ENCODE measurements around the gene CDH22.

The CDH22 gene

DNA sequence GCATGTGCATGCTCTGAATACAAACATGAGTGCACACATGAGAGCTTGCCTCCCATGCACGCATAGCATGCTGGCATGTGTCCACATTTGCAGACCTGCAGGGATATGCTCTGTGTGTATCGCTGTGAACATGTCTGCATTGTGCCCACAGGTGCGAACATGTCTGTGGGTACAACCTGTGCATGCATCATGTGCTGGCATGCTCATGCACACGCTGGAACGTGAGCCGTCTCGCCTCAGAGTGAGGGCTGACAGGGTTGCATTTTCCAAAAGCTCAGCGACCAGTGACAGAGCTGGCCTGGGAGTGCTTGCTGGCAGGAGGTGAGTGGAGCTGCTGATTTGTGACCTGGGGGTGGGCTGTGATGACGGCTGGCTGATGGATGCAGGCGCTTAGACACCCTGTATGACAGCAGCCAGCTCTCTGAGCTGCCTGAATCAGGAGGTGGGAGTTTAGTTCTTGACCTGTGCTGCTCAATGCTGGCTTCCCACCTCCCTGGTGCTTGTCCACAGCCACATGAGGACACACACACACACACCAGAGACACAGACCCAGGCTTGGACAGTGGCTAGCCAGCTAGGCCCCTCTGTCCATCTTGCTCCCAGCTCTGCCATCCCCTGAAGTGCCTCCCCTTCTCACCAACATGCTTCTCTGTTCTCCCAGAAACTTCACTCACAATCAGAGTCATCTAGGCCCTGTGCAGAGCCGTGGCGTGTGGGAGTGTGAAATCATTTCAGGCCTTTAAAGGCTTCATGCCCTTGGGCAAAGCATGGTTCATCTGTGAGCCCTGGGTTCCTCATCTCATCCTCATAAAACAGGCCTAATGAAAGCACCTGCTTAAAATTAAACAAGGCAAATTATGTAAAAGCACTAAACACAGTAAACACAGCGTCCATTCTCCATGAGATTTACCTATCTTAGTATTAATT, 138.8 kb downstream of the CDH22 start:
- no peak for TF ChIP-seq CEBPB (IDR thresholded peaks at IDR 0.05)
- TF ChIP-seq NFIC (IDR thresholded peaks at IDR 0.05): no peak
- no peak for TF ChIP-seq RAD21 (IDR thresholded peaks at IDR 0.05; ENCODE audit: low read depth)
- TF ChIP-seq, protein P1, sequence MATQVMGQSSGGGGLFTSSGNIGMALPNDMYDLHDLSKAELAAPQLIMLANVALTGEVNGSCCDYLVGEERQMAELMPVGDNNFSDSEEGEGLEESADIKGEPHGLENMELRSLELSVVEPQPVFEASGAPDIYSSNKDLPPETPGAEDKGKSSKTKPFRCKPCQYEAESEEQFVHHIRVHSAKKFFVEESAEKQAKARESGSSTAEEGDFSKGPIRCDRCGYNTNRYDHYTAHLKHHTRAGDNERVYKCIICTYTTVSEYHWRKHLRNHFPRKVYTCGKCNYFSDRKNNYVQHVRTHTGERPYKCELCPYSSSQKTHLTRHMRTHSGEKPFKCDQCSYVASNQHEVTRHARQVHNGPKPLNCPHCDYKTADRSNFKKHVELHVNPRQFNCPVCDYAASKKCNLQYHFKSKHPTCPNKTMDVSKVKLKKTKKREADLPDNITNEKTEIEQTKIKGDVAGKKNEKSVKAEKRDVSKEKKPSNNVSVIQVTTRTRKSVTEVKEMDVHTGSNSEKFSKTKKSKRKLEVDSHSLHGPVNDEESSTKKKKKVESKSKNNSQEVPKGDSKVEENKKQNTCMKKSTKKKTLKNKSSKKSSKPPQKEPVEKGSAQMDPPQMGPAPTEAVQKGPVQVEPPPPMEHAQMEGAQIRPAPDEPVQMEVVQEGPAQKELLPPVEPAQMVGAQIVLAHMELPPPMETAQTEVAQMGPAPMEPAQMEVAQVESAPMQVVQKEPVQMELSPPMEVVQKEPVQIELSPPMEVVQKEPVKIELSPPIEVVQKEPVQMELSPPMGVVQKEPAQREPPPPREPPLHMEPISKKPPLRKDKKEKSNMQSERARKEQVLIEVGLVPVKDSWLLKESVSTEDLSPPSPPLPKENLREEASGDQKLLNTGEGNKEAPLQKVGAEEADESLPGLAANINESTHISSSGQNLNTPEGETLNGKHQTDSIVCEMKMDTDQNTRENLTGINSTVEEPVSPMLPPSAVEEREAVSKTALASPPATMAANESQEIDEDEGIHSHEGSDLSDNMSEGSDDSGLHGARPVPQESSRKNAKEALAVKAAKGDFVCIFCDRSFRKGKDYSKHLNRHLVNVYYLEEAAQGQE (IDR thresholded peaks at IDR 0.05; ENCODE audit: low read depth): no peak

DNA sequence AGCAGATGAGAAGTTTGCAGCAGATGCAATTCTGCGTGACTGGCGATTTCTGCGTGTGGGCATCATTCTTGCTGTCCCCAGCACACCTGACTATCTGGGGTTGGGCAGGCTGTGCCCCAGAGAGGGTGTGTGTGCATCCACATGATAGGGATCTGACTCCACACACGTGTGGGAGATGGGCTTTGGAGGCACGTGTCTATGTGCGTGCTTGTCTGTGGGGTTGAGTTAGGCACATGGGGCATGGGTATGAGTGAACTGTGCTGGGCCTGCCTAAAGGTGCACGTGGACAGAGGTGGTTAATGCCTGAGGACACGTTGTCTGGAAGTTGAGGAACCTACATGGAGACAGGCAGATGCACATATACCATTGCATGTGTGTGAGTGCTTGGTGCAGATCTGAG, 139.9 kb downstream of the CDH22 start:
- TF ChIP-seq ZBTB7A (IDR thresholded peaks at IDR 0.05; ENCODE audit: low read depth): no peak
- no peak for TF ChIP-seq EP300 (IDR thresholded peaks at IDR 0.05; ENCODE audit: borderline replicate concordance)
- no peak for TF ChIP-seq YY1 (IDR thresholded peaks at IDR 0.05; ENCODE audit: low read depth)
- no peak for TF ChIP-seq TAF1 (IDR thresholded peaks at IDR 0.05; ENCODE audit: low read depth)
- TF ChIP-seq USF1 (IDR thresholded peaks at IDR 0.05): no peak
- no peak for TF ChIP-seq EGR1 (IDR thresholded peaks at IDR 0.05)
- TF ChIP-seq, protein P1 (IDR thresholded peaks at IDR 0.05; ENCODE audit: low read depth): no peak
- no peak for TF ChIP-seq TCF12 (IDR thresholded peaks at IDR 0.05; ENCODE audit: low read depth)
- TF ChIP-seq, protein P2, sequence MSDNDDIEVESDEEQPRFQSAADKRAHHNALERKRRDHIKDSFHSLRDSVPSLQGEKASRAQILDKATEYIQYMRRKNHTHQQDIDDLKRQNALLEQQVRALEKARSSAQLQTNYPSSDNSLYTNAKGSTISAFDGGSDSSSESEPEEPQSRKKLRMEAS (IDR thresholded peaks at IDR 0.05): no peak
- TF ChIP-seq CEBPB (IDR thresholded peaks at IDR 0.05): no peak
- no peak for TF ChIP-seq FOXM1 (IDR thresholded peaks at IDR 0.05; ENCODE audit: borderline replicate concordance, low read depth)
- TF ChIP-seq RAD21 (IDR thresholded peaks at IDR 0.05; ENCODE audit: low read depth): no peak
- no peak for TF ChIP-seq CREB1 (IDR thresholded peaks at IDR 0.05; ENCODE audit: low read depth)
- TF ChIP-seq NFIC (IDR thresholded peaks at IDR 0.05): no peak
- TF ChIP-seq TEAD4 (IDR thresholded peaks at IDR 0.05): no peak

DNA sequence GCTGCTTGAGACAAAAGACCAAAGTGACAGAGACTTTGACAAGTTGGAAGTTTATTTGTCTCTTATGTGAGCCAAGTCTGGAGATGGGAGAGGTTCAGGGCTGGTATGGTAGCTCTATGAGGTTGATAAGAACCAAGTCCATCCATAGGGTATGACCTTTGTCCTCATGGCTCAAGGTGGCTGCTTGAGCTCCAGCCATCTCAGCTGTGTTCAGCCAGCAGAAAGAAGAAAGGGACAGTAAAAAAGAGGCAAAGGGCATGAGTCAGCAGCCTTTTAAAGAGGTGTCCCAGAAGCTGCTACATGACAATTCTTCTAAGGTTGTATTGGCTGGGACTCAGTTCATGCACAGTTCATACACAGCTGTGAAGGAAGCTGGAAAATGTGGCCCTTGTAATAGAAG, 141.2 kb downstream of the CDH22 start:
- no peak for TF ChIP-seq TEAD4 (IDR thresholded peaks at IDR 0.05)
- no peak for TF ChIP-seq USF1 (IDR thresholded peaks at IDR 0.05)

DNA sequence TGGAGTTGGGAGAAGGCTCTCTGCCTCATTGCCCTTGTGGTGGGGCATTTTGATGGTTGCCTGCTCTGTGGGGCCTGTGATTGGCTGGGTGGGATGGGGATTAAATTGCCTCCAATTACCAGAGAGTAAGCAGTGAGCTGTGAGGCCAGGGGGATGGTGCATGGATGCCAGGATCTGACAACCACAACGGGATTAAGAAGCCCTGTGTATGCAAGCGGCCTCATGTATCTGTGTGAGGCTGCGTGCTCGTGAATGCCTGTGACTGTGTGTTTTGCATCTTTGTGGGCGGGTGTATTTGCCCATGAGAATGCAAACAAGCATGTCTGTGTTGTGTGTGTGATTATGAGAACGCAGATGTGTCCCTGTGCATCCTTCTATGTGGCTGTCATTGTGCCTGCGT, 144.0 kb downstream of the CDH22 start:
- TF ChIP-seq NFIC (IDR thresholded peaks at IDR 0.05): no peak
- TF ChIP-seq USF1 (IDR thresholded peaks at IDR 0.05): no peak
- TF ChIP-seq, protein P1 (IDR thresholded peaks at IDR 0.05; ENCODE audit: low read depth): no peak
- TF ChIP-seq, protein P2 (IDR thresholded peaks at IDR 0.05): no peak
- TF ChIP-seq ZBTB7A (IDR thresholded peaks at IDR 0.05; ENCODE audit: low read depth): no peak
- TF ChIP-seq TCF12 (IDR thresholded peaks at IDR 0.05; ENCODE audit: low read depth): no peak
- TF ChIP-seq RAD21 (IDR thresholded peaks at IDR 0.05; ENCODE audit: low read depth): no peak
- TF ChIP-seq TEAD4 (IDR thresholded peaks at IDR 0.05): no peak
- TF ChIP-seq CREB1 (IDR thresholded peaks at IDR 0.05; ENCODE audit: low read depth): no peak
- no peak for TF ChIP-seq TAF1 (IDR thresholded peaks at IDR 0.05; ENCODE audit: low read depth)
- no peak for TF ChIP-seq CEBPB (IDR thresholded peaks at IDR 0.05)
- TF ChIP-seq EP300 (IDR thresholded peaks at IDR 0.05; ENCODE audit: borderline replicate concordance): no peak
- no peak for TF ChIP-seq FOXM1 (IDR thresholded peaks at IDR 0.05; ENCODE audit: borderline replicate concordance, low read depth)
- no peak for TF ChIP-seq YY1 (IDR thresholded peaks at IDR 0.05; ENCODE audit: low read depth)
- no peak for TF ChIP-seq EGR1 (IDR thresholded peaks at IDR 0.05)
